Right renal cortex interstitium (tissue), 3 donors: ENCODE results near the gene KLF15. TPM values are rescaled to one million over a fixed set of nuclear protein-coding genes. Genes with fewer than 3 reads are reported as not detected.
"Not testable (repeated sequence)": the region's sequence is repeated elsewhere in the genome, so short reads cannot be mapped to it uniquely, and the experiment has no call there.

Experiments used
- DNase-seq, 3 donors: peaks; one replicate each; pipeline ENCODE4 v3.0.0-alpha.2; 2013; ENCODE audit warnings: low read depth in 3 of 3, low spot score in 2 of 3
- polyA plus RNA-seq, 3 donors: library from polyadenylated mRNA; unstranded; fragments of 120-200 nt; gene quantifications; one replicate each; pipeline ENCODE4 v1.2.1, GENCODE V29; 2013; ENCODE audit not compliant: insufficient read length in 3 of 3

The KLF15 gene
- polyA plus RNA-seq, 3 donors, result 10.0 to 11.6 (median 10.8) TPM

GRCh38 chr3:126348308-126348920 lies 8.8 kb downstream of the KLF15 start:
- no peak for DNase-seq

DNA sequence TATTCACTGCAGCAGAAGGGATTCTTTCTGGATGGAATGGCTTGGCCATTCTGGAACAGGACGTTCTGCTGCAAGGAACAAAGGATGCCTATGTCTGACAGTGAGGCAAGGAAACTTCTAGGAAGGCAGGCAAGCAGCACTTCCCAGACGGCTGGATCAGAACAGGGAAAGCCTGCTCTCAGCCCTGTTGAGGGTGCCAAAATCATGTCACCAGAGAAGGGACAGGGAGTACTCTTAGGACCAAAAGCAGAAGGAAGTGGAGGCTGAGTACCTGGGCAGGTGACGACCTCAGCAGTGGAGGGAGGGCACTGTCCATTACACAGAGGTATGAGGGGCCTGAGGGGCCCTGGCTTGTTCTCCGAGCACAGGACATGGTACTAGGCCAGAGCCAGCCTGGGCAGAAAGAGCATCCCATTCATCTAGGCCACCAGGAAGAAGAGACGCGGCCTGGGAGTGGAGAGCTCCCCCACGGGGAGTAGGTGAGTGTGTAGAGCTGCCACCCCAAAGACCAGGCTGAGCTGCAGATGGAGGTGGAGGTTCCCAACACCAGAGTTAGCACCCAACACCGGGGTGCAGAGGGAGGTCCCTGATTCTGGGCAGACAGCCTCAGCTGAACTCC lies 9.6 kb downstream of the KLF15 start:
- no peak for DNase-seq

GRCh38 chr3:126346466-126346865 lies 10.7 kb downstream of the KLF15 start:
- DNase-seq, result no peak

GRCh38 chr3:126345641-126346460 lies 11.4 kb downstream of the KLF15 start:
- no peak for DNase-seq

- no peak for DNase-seq
These were observed 12.0 kb downstream of the KLF15 start for GRCh38 chr3:126345231-126345630.

GRCh38 chr3:126344380-126345041 lies 12.7 kb downstream of the KLF15 start:
- DNase-seq, result no peak

DNA sequence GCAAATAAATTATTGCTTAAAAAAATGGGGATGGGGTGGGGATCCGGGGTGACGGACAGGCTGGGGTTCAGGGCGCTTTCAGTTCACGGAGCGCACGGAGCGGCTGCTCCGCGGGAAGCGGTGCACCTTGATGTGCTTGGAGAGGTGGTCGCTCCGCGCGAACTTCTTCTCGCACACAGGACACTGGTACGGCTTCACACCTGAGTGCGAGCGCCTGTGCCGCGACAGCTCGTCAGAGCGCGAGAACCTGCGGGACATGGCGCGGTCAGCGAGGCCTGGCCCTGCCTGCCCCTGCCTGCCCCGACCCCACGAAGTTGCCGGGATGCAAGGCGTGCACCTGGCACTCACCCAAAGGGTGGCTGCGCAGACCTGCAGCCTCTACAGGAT lies 13.6 kb downstream of the KLF15 start:
- no peak for DNase-seq

GRCh38 chr3:126342991-126343648 lies 14.1 kb downstream of the KLF15 start:
- no peak for DNase-seq

- no peak for DNase-seq
These were observed 15.0 kb downstream of the KLF15 start for GRCh38 chr3:126342211-126342610.

DNA sequence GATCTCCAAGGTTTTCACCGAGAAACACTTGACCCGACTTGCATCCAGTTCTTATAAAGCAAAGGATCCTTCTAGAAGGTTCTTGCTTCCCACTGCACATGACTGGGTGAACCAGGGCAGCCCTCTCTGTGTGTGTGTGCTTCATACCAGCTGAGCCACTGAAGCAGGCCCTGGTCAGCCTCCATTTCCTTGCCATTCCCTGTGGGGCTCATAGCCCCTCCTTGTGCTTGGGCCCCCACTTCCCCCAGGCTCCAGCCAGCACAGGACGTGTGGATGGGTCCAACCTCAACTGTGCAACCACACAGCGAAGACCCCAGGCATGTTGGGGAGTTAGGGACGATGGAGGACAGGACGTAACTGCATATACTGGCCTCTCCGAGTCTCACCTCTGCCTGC lies 15.5 kb downstream of the KLF15 start:
- DNase-seq, result no peak

- no peak for DNase-seq
These were observed 16.1 kb downstream of the KLF15 start for GRCh38 chr3:126340943-126341754.

DNA sequence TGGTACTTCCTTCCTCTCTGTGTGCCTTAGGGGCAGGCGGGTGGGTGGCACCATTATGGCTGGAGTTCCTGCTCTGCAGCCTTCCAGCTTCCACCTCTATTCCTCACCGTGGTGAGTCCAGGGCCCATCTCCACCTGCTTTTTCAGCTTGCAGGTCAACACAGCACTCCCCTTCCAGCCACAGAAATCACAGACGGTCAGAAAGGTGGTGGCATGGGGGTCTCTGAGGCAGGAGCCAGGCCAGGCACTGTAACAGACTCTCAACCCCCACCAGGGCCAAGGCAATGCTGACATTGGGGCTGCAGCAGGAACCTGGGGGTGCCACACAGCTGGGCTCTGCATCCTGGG lies 16.6 kb downstream of the KLF15 start:
- DNase-seq, result no peak

GRCh38 chr3:126340081-126340511 lies 17.1 kb downstream of the KLF15 start:
- DNase-seq, result no peak

DNA sequence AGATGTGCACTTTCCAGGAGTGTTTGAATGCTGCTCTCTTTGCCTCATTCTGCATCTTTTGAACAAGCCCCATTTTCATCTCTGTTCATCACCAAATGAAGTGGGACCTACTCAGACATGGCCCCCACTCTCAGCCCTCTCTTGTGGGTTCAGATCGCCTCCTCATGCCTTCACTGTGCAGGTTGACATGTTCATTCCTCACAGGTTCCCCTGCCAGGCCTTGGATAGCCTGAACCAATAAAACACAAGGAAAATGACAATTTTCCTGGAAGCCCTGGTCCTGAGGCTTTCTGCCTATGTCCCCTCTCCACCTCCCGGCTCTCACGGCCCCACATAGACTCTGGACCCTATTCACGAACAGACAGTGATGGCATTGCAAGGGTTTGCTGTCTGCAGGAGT lies 17.7 kb downstream of the KLF15 start:
- no peak for DNase-seq

- DNase-seq, result no peak
These were observed 18.4 kb downstream of the KLF15 start for GRCh38 chr3:126338790-126339288.

- DNase-seq, result no peak
These were observed 19.1 kb downstream of the KLF15 start for GRCh38 chr3:126337980-126338651.

GRCh38 chr3:126331812-126332336 lies 25.3 kb downstream of the KLF15 start:
- DNase-seq, result not testable (repeated sequence)

- no peak for DNase-seq
These were observed 27.1 kb downstream of the KLF15 start for GRCh38 chr3:126329927-126330725.
